HepG2 (cell line): ENCODE data around the gene COL8A2. TPM values are rescaled to one million over a fixed set of nuclear protein-coding genes. Genes with fewer than 3 reads are reported as not detected.
A peak's percentile ranks its signal among the peaks of the same experiment; 100 is the strongest.

ENCODE experiments used
- ATAC-seq: fragments of 200-7000 bp; cut with Tn5 transposase; 3 replicates; pipeline ENCODE4 v1.9.1; 2020; ENCODE audit warnings: mild to moderate bottlenecking, moderate library complexity
- BruUV-seq: library from RNA; stranded (reverse); fragments of 400-500 nt; replicated peaks from 2 replicates; lab custom pipeline; 2021; lab: Mats Ljungman, UMichigan
- CTCF ChIA-PET: fragments of 300-600 bp; formaldehyde crosslinking; extraction: SDS; loops from one replicate; lab custom pipeline; 2021; ENCODE audit warnings: low total read pairs, inconsistent platforms, low intra/inter-chr PET ratio; lab: Yijun Ruan, JAX
- POLR2A ChIA-PET: fragments of 350-600 bp; sonication (Branson Sonifier 250); formaldehyde crosslinking; loops from one replicate; lab custom pipeline; 2020; ENCODE audit warnings: antibody characterized with exemption, inconsistent platforms; lab: Yijun Ruan, JAX
- DNase-seq: peaks from one replicate; pipeline ENCODE4 v3.0.0-alpha.2; 2015; ENCODE audit warnings: low spot score
- FAIRE-seq: peaks from 3 replicates; lab custom pipeline; 2011; peaks lifted over from hg19 to GRCh38; lab: Jason Lieb, UNC
- H2AFZ ChIP-seq: one replicate; pipeline ENCODE4 v1.6.1; 2011; ENCODE audit warnings: low read length, inconsistent platforms
- H3K27ac ChIP-seq: fragments of 300-600 bp; 3 replicates; pipeline ENCODE4 v1.8.0; 2011; ENCODE audit warnings: mixed run types, mild to moderate bottlenecking, mixed read lengths, low read length, inconsistent platforms; ENCODE audit not compliant: insufficient read depth; ENCODE audit errors: extremely low read length
- H3K27me3 ChIP-seq, 2 experiments: fragments of 200-600 bp in 1 of 2; 2 replicates in 1 of 2; 3 replicates in 1 of 2; pipeline versions ENCODE4 v1.6.0 to v1.8.0; 2011; ENCODE audit warnings: low read length in 2 of 2, mild to moderate bottlenecking in 2 of 2, moderate library complexity in 2 of 2, inconsistent platforms in 1 of 2; ENCODE audit not compliant: insufficient read depth in 2 of 2, control insufficient read depth in 1 of 2
- H3K36me3 ChIP-seq, 2 experiments: fragments of 200-600 bp in 1 of 2; replicated peaks in 1 of 2; 2 replicates in 1 of 2; 3 replicates in 1 of 2; pipeline versions ENCODE4 v1.5.1 to v1.8.0; 2011; ENCODE audit warnings: low read length in 2 of 2, inconsistent platforms in 1 of 2; ENCODE audit not compliant: insufficient read depth in 2 of 2, control insufficient read depth in 1 of 2
- H3K4me1 ChIP-seq: 2 replicates; pipeline ENCODE4 v1.5.1; 2012; ENCODE audit warnings: low read length, inconsistent platforms; ENCODE audit not compliant: insufficient read depth
- H3K4me2 ChIP-seq: 2 replicates; pipeline ENCODE4 v1.6.0; 2011; ENCODE audit warnings: low read depth, low read length, inconsistent platforms
- H3K4me3 ChIP-seq, 3 experiments: fragments of 200-600 bp in 1 of 3; sonication (generic), shearing (Covaris generic) in 1 of 3; replicated peaks in 1 of 3; 2 replicates each; pipeline ENCODE4 v1.5.1; 2011 to 2016; ENCODE audit warnings: low read length in 3 of 3, inconsistent platforms in 2 of 3, low read depth in 2 of 3, mild to moderate bottlenecking in 2 of 3, control low read depth in 1 of 3, mixed read lengths in 1 of 3; ENCODE audit not compliant: insufficient read depth in 1 of 3
- H3K79me2 ChIP-seq: one replicate; pipeline ENCODE4 v1.6.1; 2011; ENCODE audit warnings: low read length, inconsistent platforms; ENCODE audit not compliant: insufficient read depth
- H3K9ac ChIP-seq: 2 replicates; pipeline ENCODE4 v1.6.0; 2011; ENCODE audit warnings: mild to moderate bottlenecking, low read depth, low read length, inconsistent platforms; ENCODE audit not compliant: insufficient read depth
- H3K9me3 ChIP-seq: 2 replicates; pipeline ENCODE4 v1.5.1; 2012; ENCODE audit warnings: mild to moderate bottlenecking, low read length
- H4K20me1 ChIP-seq: 2 replicates; pipeline ENCODE4 v1.6.0; 2011; ENCODE audit warnings: inconsistent platforms, mild to moderate bottlenecking, low read length, moderate library complexity; ENCODE audit not compliant: insufficient read depth
- AGO2 ChIP-seq: fragments of 200-400 bp; formaldehyde crosslinking; optimal IDR thresholded peaks from 2 replicates; pipeline ENCODE3; 2017; ENCODE audit warnings: mild to moderate bottlenecking, low read depth, low read length, moderate library complexity
- ATRX ChIP-seq: sonication (generic); formaldehyde crosslinking; IDR thresholded peaks from 2 replicates; pipeline ENCODE4 v1.4.0; 2020; ENCODE audit warnings: missing genetic modification reagents, borderline replicate concordance
- GATAD2A ChIP-seq: IDR thresholded peaks from 2 replicates; pipeline ENCODE4 v1.6.1; 2016
- HDAC2 ChIP-seq: sonication (generic); formaldehyde crosslinking; IDR thresholded peaks from 2 replicates; pipeline ENCODE4 v1.4.0; 2020; ENCODE audit warnings: missing genetic modification reagents
- HES4 ChIP-seq: sonication (generic); formaldehyde crosslinking; IDR thresholded peaks from 2 replicates; pipeline ENCODE4 v1.9.0; 2021; ENCODE audit warnings: mild to moderate bottlenecking, missing genetic modification reagents, borderline replicate concordance
- MXI1 ChIP-seq: IDR thresholded peaks from 3 replicates; pipeline ENCODE4 v1.6.1; 2012; ENCODE audit warnings: low read depth, low read length, inconsistent platforms, borderline replicate concordance
- PPARG ChIP-seq: conservative IDR thresholded peaks from 2 replicates; pipeline ENCODE4 v1.6.1; 2016; ENCODE audit warnings: missing biosample characterization, missing genetic modification reagents
- SKIL ChIP-seq: sonication (generic); formaldehyde crosslinking; IDR thresholded peaks from 2 replicates; pipeline ENCODE4 v1.8.0; 2022; ENCODE audit warnings: missing genetic modification reagents, mild to moderate bottlenecking, moderate library complexity, borderline replicate concordance
- TGIF2 ChIP-seq: IDR thresholded peaks from 2 replicates; pipeline ENCODE4 v1.6.1; 2016; ENCODE audit warnings: control low read depth, missing compliant biosample characterization
- U2AF2 ChIP-seq: fragments of 200-400 bp; formaldehyde crosslinking; IDR thresholded peaks from 2 replicates; pipeline ENCODE4 v1.6.1; 2017; ENCODE audit warnings: low read depth, mild to moderate bottlenecking, low read length
- ZKSCAN1 ChIP-seq: fragments of 150-350 bp; IDR thresholded peaks from 2 replicates; pipeline ENCODE4 v1.6.1; 2014; ENCODE audit warnings: low read length
- WGBS: methylation state at CpG from one replicate; pipeline ENCODE4 v1.1.6; 2017; ENCODE audit warnings: low lambda C conversion rate; 5-methylcytosine and 5-hydroxymethylcytosine counted together
- in situ Hi-C: cut with HindIII; loops from 2 replicates; pipeline ENCODE4 v1.10.0; 2017; ENCODE audit warnings: low pct_unique_long_range_greater_than_20kb; ENCODE audit not compliant: extremely low pct_ligation_motif_present
- intact Hi-C: fragments of 100-400 bp; cut with micrococcal nuclease; formaldehyde crosslinking; loops from one replicate; pipeline ENCODE4 v1.10.0; 2022; ENCODE audit not compliant: unreplicated experiment
- polyA plus RNA-seq, 8 experiments: library from polyadenylated mRNA; depleted of rRNA in 3 of 8; stranded (reverse) in 7 of 8; unstranded in 1 of 8; fragments of >200 nt; fragmentation: Illumina TruSeq in 4 of 8; extraction: Trizol in 4 of 8; gene quantifications; 2 replicates each; pipeline versions ENCODE4 v1.2.1 to v1.2.3, GENCODE V29; 2011 to 2016; ENCODE audit warnings: low read depth in 4 of 8, missing spikeins in 1 of 8, mixed read lengths in 1 of 8; ENCODE audit not compliant: insufficient read depth in 1 of 8
- total RNA-seq, 5 experiments: library from RNA; depleted of rRNA; stranded (reverse); fragments of >200 nt; fragmentation: Illumina TruSeq; extraction: Trizol; gene quantifications; 2 replicates each; pipeline ENCODE4 v1.2.3, GENCODE V29; 2016; ENCODE audit warnings: low read depth in 1 of 5
- TF ChIP-seq, protein P1 (sequence below): sonication (generic); formaldehyde crosslinking; conservative IDR thresholded peaks from 2 replicates; pipeline ENCODE4 v1.4.0; 2020; ENCODE audit warnings: missing genetic modification reagents
- TF ChIP-seq, protein P2 (sequence below): sonication (generic); formaldehyde crosslinking; IDR thresholded peaks from 2 replicates; pipeline ENCODE4 v1.5.0; 2020; ENCODE audit warnings: missing genetic modification reagents
- TF ChIP-seq, protein P3 (sequence below): sonication (generic); formaldehyde crosslinking; IDR thresholded peaks from 2 replicates; pipeline ENCODE4 v1.5.1; 2020; ENCODE audit warnings: mild to moderate bottlenecking, missing genetic modification reagents, moderate library complexity

Gene COL8A2
- total and polyA plus RNA-seq, 2 of the 13 experiments (the other 11 are each of a cell fraction or from before 2014, with no cell fraction given): 0.13 to 0.24 TPM

GRCh38 chr1:36156329-36157114, 31.5 kb upstream of the COL8A2 start:
- Histone ChIP-seq H3K9ac (peak overlapping the region; percentile 80), H3K36me3 (no peaks in the 10 kb centered on the region; a peak in 1 of 5 replicates), H4K20me1 (no peaks in the 10 kb centered on the region), H3K4me1 (peaks cover 65% of the 10 kb centered on the region), H3K79me2 (peaks cover 5% of the 10 kb centered on the region), H3K27me3 (no peaks in the 10 kb centered on the region), H3K27ac (peak overlapping the region; percentile 59), H2AFZ (no peak overlapping the region), H3K9me3 (no peaks in the 10 kb centered on the region), H3K4me2 (peak overlapping the region; percentile 72), H3K4me3 (peak overlapping the region; percentile 74 to 89 (median 85))
- POLR2A ChIA-PET: interaction anchor here (0.5 to 2.5 kb wide), 8 partner anchors 8 to 230 kb away, joined by 3 to 9 read pairs (median 4); partner anchors contain the start of gene THRAP3
- FAIRE-seq: no peak
- no TSS peak for BruUV-seq
- in situ Hi-C loops (no loop called here), intact Hi-C loops (loop anchor here (10.0 kb wide), 1 partner anchor 68 kb away; the partner anchor contains the start of gene THRAP3)
- ATAC-seq: peak; percentile 44
- CTCF ChIA-PET: no interaction called here
- WGBS: 2% methylated on average over 18 of the region's 69 CpGs
- DNase-seq: no peak
- no peak for TF ChIP-seq GATAD2A (CRISPR knock-in tag)
- TF ChIP-seq TGIF2 (CRISPR knock-in tag): peak; percentile 64; the same call in 1 of the 2 replicates
- peak; percentile 14; the same call in 1 of the 3 replicates for TF ChIP-seq MXI1
- 0 out of 2 replicates have a peak, but pooled peaks have one; percentile 13 for TF ChIP-seq HDAC2 (CRISPR knock-in tag)
- TF ChIP-seq ATRX: no peak
- TF ChIP-seq, protein P1, sequence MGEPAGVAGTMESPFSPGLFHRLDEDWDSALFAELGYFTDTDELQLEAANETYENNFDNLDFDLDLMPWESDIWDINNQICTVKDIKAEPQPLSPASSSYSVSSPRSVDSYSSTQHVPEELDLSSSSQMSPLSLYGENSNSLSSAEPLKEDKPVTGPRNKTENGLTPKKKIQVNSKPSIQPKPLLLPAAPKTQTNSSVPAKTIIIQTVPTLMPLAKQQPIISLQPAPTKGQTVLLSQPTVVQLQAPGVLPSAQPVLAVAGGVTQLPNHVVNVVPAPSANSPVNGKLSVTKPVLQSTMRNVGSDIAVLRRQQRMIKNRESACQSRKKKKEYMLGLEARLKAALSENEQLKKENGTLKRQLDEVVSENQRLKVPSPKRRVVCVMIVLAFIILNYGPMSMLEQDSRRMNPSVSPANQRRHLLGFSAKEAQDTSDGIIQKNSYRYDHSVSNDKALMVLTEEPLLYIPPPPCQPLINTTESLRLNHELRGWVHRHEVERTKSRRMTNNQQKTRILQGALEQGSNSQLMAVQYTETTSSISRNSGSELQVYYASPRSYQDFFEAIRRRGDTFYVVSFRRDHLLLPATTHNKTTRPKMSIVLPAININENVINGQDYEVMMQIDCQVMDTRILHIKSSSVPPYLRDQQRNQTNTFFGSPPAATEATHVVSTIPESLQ (CRISPR knock-in tag): no peak
- no peak for TF ChIP-seq HES4
- TF ChIP-seq ZKSCAN1: no peak
- no peak for TF ChIP-seq PPARG (CRISPR knock-in tag)
- TF ChIP-seq AGO2: peak; percentile 39
- TF ChIP-seq SKIL: 0 out of 2 replicates have a peak, but pooled peaks have one; percentile 38
- TF ChIP-seq, protein P2, sequence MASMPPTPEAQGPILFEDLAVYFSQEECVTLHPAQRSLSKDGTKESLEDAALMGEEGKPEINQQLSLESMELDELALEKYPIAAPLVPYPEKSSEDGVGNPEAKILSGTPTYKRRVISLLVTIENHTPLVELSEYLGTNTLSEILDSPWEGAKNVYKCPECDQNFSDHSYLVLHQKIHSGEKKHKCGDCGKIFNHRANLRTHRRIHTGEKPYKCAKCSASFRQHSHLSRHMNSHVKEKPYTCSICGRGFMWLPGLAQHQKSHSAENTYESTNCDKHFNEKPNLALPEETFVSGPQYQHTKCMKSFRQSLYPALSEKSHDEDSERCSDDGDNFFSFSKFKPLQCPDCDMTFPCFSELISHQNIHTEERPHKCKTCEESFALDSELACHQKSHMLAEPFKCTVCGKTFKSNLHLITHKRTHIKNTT (CRISPR knock-in tag): no peak
- TF ChIP-seq, protein P3, sequence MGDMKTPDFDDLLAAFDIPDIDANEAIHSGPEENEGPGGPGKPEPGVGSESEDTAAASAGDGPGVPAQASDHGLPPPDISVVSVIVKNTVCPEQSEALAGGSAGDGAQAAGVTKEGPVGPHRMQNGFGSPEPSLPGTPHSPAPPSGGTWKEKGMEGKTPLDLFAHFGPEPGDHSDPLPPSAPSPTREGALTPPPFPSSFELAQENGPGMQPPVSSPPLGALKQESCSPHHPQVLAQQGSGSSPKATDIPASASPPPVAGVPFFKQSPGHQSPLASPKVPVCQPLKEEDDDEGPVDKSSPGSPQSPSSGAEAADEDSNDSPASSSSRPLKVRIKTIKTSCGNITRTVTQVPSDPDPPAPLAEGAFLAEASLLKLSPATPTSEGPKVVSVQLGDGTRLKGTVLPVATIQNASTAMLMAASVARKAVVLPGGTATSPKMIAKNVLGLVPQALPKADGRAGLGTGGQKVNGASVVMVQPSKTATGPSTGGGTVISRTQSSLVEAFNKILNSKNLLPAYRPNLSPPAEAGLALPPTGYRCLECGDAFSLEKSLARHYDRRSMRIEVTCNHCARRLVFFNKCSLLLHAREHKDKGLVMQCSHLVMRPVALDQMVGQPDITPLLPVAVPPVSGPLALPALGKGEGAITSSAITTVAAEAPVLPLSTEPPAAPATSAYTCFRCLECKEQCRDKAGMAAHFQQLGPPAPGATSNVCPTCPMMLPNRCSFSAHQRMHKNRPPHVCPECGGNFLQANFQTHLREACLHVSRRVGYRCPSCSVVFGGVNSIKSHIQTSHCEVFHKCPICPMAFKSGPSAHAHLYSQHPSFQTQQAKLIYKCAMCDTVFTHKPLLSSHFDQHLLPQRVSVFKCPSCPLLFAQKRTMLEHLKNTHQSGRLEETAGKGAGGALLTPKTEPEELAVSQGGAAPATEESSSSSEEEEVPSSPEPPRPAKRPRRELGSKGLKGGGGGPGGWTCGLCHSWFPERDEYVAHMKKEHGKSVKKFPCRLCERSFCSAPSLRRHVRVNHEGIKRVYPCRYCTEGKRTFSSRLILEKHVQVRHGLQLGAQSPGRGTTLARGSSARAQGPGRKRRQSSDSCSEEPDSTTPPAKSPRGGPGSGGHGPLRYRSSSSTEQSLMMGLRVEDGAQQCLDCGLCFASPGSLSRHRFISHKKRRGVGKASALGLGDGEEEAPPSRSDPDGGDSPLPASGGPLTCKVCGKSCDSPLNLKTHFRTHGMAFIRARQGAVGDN: peak; percentile 72
- no peak for TF ChIP-seq U2AF2
